ENCODE results near the gene MPRIP. TPM values are rescaled to one million over a fixed set of nuclear protein-coding genes. Genes with fewer than 3 reads are reported as not detected.

Gene MPRIP
- total RNA-seq, 1 experiment from 2014 or later: 284 TPM

- peaks cover 83% of the 10 kb centered on the region for H3K36me3 Mint-ChIP-seq (ENCODE audit: insufficient read depth, unreplicated experiment)
- no peaks in the 10 kb centered on the region for H3K4me1 Mint-ChIP-seq (ENCODE audit: low read depth, unreplicated experiment)
- peaks cover 3% of the 10 kb centered on the region for H3K36me3 ChIP-seq (ENCODE audit: control insufficient read depth, insufficient read depth, low read length)
- TF ChIP-seq, protein P1, sequence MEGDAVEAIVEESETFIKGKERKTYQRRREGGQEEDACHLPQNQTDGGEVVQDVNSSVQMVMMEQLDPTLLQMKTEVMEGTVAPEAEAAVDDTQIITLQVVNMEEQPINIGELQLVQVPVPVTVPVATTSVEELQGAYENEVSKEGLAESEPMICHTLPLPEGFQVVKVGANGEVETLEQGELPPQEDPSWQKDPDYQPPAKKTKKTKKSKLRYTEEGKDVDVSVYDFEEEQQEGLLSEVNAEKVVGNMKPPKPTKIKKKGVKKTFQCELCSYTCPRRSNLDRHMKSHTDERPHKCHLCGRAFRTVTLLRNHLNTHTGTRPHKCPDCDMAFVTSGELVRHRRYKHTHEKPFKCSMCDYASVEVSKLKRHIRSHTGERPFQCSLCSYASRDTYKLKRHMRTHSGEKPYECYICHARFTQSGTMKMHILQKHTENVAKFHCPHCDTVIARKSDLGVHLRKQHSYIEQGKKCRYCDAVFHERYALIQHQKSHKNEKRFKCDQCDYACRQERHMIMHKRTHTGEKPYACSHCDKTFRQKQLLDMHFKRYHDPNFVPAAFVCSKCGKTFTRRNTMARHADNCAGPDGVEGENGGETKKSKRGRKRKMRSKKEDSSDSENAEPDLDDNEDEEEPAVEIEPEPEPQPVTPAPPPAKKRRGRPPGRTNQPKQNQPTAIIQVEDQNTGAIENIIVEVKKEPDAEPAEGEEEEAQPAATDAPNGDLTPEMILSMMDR (IDR thresholded peaks at IDR 0.05; ENCODE audit: insufficient read depth in 1 of 2, low read depth in 1 of 2, low read length in 1 of 2, severe bottlenecking in 1 of 2, unreplicated experiment in 1 of 2): peak; percentile 61 to 75
- H3K27ac Mint-ChIP-seq (ENCODE audit: unreplicated experiment): no peak overlapping the region
- no peaks in the 10 kb centered on the region for H3K9me3 ChIP-seq
- ChIA-PET CTCF (interaction anchor here (0.6 to 1.6 kb wide), 3 partner anchors 80 to 146 kb away, joined by 3 to 4 read pairs (median 3); no protein-coding TSS in a partner anchor), POLR2A (no interaction called here)
- no peaks in the 10 kb centered on the region for H3K27me3 Mint-ChIP-seq (ENCODE audit: insufficient read depth, unreplicated experiment)
- no peaks in the 10 kb centered on the region for H3K9me3 Mint-ChIP-seq (ENCODE audit: unreplicated experiment)
- H3K27me3 ChIP-seq (replicated peaks; ENCODE audit: control insufficient read depth, insufficient read depth, low read length): no peaks in the 10 kb centered on the region
- no TSS peak for BruUV-seq (replicated peaks)
- no peak overlapping the region for H3K4me3 Mint-ChIP-seq (ENCODE audit: unreplicated experiment)
- DNase-seq: peak; percentile 57 to 67
- H3K4me1 ChIP-seq: no peaks in the 10 kb centered on the region
- no peak overlapping the region for H3K4me3 ChIP-seq (ENCODE audit: low read depth, low read length)
- intact Hi-C loops (cut with micrococcal nuclease; ENCODE audit: unreplicated experiment): loop anchor here (1.0 kb wide), 1 partner anchor 145 kb away; no protein-coding TSS in a partner anchor
These were observed 104.6 kb downstream of the MPRIP start for GRCh38 chr17:17146786-17147406.

- POLR2A ChIA-PET: no interaction called here
- no peak overlapping the region for H3K4me3 ChIP-seq (ENCODE audit: low read depth, low read length)
- CTCF ChIA-PET: interaction anchor here (1.6 kb wide), 1 partner anchor 120 kb away, joined by 4 read pairs; no protein-coding TSS in a partner anchor
- TF ChIP-seq, protein P1 (IDR thresholded peaks at IDR 0.05; ENCODE audit: insufficient read depth in 1 of 2, low read depth in 1 of 2, low read length in 1 of 2, severe bottlenecking in 1 of 2, unreplicated experiment in 1 of 2): no peak
- Mint-ChIP-seq H3K9me3 (ENCODE audit: unreplicated experiment) (no peaks in the 10 kb centered on the region), H3K4me1 (ENCODE audit: low read depth, unreplicated experiment) (no peaks in the 10 kb centered on the region), H3K36me3 (ENCODE audit: insufficient read depth, unreplicated experiment) (peaks cover 86% of the 10 kb centered on the region), H3K27ac (ENCODE audit: unreplicated experiment) (no peak overlapping the region), H3K4me3 (ENCODE audit: unreplicated experiment) (no peak overlapping the region), H3K27me3 (ENCODE audit: insufficient read depth, unreplicated experiment) (no peaks in the 10 kb centered on the region)
- H3K27me3 ChIP-seq (replicated peaks; ENCODE audit: control insufficient read depth, insufficient read depth, low read length): no peaks in the 10 kb centered on the region
- DNase-seq: no peak
- no peaks in the 10 kb centered on the region for H3K4me1 ChIP-seq
- peaks cover 3% of the 10 kb centered on the region for H3K36me3 ChIP-seq (ENCODE audit: control insufficient read depth, insufficient read depth, low read length)
- intact Hi-C loops (cut with micrococcal nuclease; ENCODE audit: unreplicated experiment): no loop called here
- BruUV-seq (replicated peaks): no TSS peak
- no peaks in the 10 kb centered on the region for H3K9me3 ChIP-seq
These were observed 105.6 kb downstream of the MPRIP start for GRCh38 chr17:17147821-17148220.

DNA sequence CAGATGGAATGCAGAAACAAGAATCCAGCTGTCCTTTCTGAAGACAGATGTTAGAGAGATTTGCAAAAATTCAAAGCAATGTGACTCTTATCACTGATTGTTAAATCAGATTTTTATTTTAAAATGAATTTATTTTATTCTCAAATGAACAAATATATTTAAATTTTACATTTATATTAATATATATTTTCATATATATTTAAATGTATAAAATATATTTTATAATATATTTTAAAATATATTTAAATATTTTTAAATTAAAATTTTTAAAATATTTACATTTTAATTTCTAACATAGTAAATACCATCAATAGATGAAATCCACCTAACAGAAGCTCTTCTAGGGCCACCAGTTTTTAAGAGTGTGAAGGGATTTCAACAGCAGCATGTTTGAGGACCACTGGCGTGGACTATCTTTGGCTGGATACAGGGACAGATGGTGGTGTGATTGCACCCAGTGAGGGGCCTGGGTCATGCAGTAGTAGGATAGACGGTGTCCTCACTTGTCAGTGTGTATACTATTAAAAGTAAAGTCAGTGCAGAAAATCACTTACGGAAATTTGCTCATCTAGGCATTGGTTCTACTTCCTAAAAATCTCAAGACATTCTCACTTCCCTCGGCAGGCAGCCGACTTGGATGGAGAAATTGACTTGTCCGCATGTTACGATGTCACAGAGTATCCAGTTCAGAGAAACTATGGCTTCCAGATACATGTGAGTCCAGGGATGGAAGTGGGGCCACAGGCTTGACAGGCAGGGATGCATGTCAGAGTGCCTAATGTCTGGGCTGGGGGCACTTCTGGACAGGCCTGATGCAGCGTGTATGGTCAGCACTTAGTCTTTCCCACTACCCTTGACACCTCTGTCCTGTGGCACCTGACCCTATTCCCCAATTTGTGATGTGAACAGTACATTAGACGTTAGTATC lies 107.5 kb downstream of the MPRIP start:
- H3K27me3 Mint-ChIP-seq (ENCODE audit: insufficient read depth, unreplicated experiment): no peaks in the 10 kb centered on the region
- H3K4me1 ChIP-seq: no peaks in the 10 kb centered on the region
- H3K36me3 Mint-ChIP-seq (ENCODE audit: insufficient read depth, unreplicated experiment): peaks cover 90% of the 10 kb centered on the region
- H3K4me3 Mint-ChIP-seq (ENCODE audit: unreplicated experiment): no peak overlapping the region
- BruUV-seq (replicated peaks): no TSS peak
- POLR2A ChIA-PET: no interaction called here
- H3K9me3 ChIP-seq: no peaks in the 10 kb centered on the region
- TF ChIP-seq, protein P1 (IDR thresholded peaks at IDR 0.05; ENCODE audit: insufficient read depth in 1 of 2, low read depth in 1 of 2, low read length in 1 of 2, severe bottlenecking in 1 of 2, unreplicated experiment in 1 of 2): no peak
- DNase-seq: no peak
- H3K4me3 ChIP-seq (ENCODE audit: low read depth, low read length): no peak overlapping the region
- no peaks in the 10 kb centered on the region for H3K4me1 Mint-ChIP-seq (ENCODE audit: low read depth, unreplicated experiment)
- H3K27ac Mint-ChIP-seq (ENCODE audit: unreplicated experiment): no peak overlapping the region
- H3K27me3 ChIP-seq (replicated peaks; ENCODE audit: control insufficient read depth, insufficient read depth, low read length): no peaks in the 10 kb centered on the region
- H3K9me3 Mint-ChIP-seq (ENCODE audit: unreplicated experiment): no peaks in the 10 kb centered on the region
- intact Hi-C loops (cut with micrococcal nuclease; ENCODE audit: unreplicated experiment): no loop called here
- CTCF ChIA-PET: no interaction called here
- peaks cover 8% of the 10 kb centered on the region for H3K36me3 ChIP-seq (ENCODE audit: control insufficient read depth, insufficient read depth, low read length)
